GM18951 (cell line): Measurements from ENCODE around the gene PTPRG.

Experiments
- POLR2A ChIP-seq: IDR thresholded peaks from 4 replicates; pipeline ENCODE4 v1.6.1; 2011; ENCODE audit warnings: mild to moderate bottlenecking; ENCODE audit not compliant: insufficient read length, insufficient read depth; ENCODE audit errors: extremely low read depth
- in situ Hi-C: fragments of 300-500 bp; cut with MboI; formaldehyde crosslinking; loops from one replicate; pipeline ENCODE4 v1.12.0; 2022; ENCODE audit warnings: low sequenced_read_pairs, mixed read lengths, inconsistent platforms; ENCODE audit not compliant: unreplicated experiment

The PTPRG gene

DNA sequence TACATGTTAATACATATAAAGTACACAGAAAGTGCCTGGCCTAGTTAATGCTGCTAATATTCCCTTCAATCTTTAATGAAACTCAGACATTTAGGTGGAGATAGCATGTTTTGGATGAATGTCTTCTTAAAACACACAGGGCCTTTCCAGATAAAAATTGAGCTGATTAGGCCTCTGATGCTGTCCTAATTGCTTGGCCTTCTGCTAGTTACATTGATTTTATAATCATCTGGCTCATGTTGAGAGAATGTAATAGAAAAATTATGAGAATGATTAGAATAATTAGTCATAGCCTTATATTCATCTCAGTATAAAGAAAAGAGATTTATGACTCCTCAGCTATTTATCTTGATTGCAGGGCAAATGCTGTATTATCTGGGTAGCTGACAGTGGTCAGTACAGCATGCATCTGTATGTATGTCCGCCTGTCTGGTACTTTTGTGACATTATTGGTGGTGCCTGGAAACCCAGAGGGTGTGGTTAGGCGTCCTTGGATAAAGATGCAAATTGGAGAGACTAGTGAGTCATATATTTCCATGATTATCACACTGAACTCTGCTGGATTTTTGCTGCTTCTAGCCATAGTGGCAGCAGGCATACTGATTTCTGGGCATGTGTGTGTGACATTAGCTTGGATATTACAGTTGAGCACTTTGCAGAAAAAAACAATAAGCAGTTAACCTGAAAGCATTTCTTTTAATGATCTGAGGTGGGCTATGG, 691.2 kb downstream of the PTPRG start:
- no peak for TF ChIP-seq POLR2A
- in situ Hi-C loops = no loop called here

DNA sequence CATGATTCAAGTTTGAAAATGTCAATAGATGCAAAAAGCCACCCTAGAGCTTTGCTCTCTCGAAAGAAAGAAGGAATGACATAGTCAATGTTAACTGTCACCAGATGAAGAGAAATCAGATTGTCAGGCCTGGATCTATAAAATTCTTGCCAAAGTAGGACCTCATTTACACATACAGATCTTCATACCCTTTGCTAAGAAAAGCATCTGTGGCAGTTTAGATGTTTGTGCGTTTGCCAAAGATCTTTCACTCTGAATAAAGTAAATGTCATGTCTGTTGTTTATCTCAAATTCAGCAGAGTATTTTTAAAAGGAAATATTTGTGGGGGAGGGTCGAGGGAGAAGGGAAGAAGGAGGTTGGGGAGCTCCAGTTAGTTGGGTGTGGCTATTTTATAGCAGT, 692.6 kb downstream of the PTPRG start:
- no peak for TF ChIP-seq POLR2A

GRCh38 chr3:62255758-62256157, 694.4 kb downstream of the PTPRG start:
- in situ Hi-C loops = no loop called here
- TF ChIP-seq POLR2A = no peak

More for the DNA sequence above, 692.6 kb downstream of the PTPRG start:
- in situ Hi-C loops = no loop called here

DNA sequence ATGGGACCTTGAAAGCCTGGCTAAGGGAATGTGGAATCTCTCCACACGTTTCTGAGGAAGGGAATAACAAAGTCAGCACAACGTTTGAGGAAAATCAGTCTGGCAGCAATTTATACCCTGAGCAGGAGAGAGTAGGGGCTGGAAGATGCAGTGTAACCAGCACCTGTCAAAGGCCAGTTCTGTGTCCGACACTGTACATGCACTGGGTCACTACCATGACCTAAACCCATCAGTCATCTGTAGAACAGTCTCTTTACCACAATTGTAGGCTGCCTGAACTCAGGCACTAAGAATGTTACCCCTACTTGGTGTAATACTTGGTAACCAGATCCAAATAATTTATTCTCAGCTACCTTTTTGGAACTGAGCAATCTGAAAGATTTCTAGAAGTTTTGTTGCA, 698.6 kb downstream of the PTPRG start:
- no peak for TF ChIP-seq POLR2A
- in situ Hi-C loops = no loop called here

- in situ Hi-C loops = no loop called here
- TF ChIP-seq POLR2A = no peak
These were observed 699.3 kb downstream of the PTPRG start for GRCh38 chr3:62260655-62261054.

DNA sequence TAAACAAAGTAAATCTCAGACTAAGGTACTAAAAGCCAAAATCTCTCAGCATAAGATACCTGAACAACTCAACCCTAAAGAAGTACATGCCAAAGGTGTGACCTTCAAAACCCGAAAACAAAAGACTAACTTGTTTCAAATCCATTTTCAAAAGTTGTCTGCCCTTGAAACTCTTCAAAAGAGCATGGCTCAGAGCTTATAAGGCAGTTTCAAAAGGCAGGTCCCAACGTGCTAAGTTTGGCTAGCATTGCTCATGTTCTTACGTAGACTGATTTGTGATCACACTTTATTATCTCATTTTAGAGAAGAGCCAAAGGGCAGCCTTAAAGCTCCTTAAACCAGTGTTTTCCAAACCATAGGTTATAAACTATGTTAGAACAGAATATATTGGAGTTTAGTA, 699.8 kb downstream of the PTPRG start:
- TF ChIP-seq POLR2A = no peak
- in situ Hi-C loops = no loop called here

DNA sequence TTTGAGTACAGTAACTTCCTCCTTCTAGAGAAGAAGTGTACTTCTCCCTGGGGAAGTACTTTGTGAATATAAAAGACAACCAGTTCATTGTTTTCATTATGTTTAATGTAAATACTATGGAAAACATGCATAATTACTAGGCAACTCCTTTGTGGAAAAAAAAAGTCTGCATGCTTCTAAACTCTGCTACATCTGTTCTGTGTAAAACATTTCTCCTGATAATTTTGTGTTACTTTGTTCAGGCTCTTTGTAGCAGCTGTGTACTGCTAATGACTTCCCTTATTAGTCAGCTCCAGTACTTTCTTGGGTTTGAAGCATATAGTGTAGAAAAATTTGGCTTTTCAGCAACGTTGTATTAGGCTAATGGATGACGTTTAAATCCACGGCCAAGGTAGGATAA, 700.4 kb downstream of the PTPRG start:
- in situ Hi-C loops = no loop called here
- no peak for TF ChIP-seq POLR2A

- TF ChIP-seq POLR2A = no peak
- in situ Hi-C loops = no loop called here
These were observed 704.2 kb downstream of the PTPRG start for GRCh38 chr3:62265528-62265927.

- in situ Hi-C loops = no loop called here
- no peak for TF ChIP-seq POLR2A
These were observed 705.4 kb downstream of the PTPRG start for GRCh38 chr3:62266668-62267283.

DNA sequence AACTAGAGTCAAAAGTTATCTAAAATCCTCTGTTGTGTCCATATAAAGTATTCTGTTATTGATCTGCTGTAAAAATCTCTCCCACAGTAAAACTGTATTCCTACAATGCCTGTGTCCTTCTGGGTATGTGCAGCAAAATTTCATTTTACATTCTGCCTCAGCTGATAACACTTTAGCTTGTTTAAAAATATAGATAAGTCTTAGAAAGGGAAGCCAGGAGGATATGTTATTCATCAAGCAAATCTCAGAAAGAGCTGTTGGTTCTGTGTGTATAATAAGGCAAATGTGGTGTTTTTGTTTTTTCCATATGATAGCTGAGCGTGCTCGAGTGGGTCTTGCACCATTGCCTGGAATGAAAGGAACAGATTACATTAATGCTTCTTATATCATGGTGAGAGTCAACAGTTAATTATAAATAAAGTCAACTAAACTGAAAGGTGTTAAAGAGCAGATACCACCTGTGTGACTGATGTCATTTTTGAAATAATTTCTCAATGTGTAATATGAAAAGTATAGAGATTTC, 715.3 kb downstream of the PTPRG start:
- in situ Hi-C loops = no loop called here
- TF ChIP-seq POLR2A = no peak

- in situ Hi-C loops = no loop called here
- no peak for TF ChIP-seq POLR2A
These were observed 716.1 kb downstream of the PTPRG start for GRCh38 chr3:62277450-62277849.

DNA sequence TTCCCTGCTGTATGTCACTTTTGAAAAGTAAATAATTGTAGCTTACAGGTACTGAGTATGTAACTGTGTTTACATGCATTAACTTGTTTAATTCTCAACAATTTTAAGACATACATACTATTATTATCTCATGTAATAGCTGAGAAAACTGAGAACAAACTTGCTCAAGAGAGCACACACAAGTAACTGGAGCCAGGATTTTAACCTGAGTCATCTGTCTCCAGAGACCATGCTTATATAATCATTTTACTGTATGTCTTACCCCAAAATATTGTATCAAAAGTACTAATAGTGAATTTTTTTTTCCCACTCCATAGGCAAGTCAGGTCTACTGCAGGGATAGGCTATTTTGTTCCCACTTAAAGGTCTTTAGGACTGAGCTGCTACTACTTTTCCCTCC, 716.6 kb downstream of the PTPRG start:
- TF ChIP-seq POLR2A = no peak
- in situ Hi-C loops = no loop called here

DNA sequence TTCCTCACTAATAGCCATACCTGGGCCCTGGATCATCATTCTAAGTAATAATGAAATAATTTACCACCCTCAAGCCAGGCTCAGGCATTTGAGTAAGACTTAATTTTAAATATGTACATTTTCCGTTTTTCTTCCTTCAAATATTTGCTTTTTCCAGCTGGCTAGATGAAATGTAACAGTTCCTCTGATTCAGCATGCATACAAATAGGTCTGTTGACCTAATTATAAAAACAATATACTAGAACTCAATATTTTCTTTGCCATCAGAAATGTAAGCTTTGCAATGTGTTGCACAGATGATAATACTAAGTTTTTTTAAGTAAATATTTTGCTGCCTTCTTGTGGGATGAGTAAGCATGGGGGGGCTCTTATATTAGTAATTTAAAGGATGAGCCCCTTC, 720.4 kb downstream of the PTPRG start:
- TF ChIP-seq POLR2A = no peak
- in situ Hi-C loops = no loop called here

DNA sequence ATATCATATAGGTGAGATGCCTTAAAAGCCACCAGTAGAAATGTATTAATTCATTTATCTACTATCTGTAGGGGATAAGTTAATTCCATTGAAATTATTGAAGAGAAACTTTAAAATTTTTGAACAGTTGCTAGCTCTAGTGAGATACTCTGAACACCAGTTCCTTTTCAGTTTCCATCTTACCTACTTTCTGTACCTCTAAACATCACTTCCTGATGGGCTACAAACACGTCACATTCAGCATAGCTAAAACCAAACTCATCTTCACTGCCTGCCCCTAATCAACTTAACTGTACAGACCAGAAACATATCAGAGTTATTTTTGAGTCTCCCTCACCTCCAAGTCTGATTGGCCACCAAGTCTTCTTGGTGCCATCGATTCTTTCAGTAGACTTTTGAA, 723.1 kb downstream of the PTPRG start:
- in situ Hi-C loops = no loop called here
- no peak for TF ChIP-seq POLR2A
